Stimulated activated naive B cell treated with anti-CD40 and anti-IgM and Interleukin-4, amounts not matched to agents 10 μg/mL and 1 μg/mL and 100 μg/mL, for 72 hours (primary cell): Measurements from ENCODE around the gene SHFL.

Experiments
- ATAC-seq, 2 donors: fragments of 150-1000 bp; cut with Tn5 transposase; replicated peaks; 2 replicates each; pipeline ENCODE4 v1.10.0; 2021; ENCODE audit warnings: moderate library complexity in 1 of 2
- DNase-seq: peaks from one replicate; pipeline ENCODE4 v3.0.0; 2021
- H3K27ac Mint-ChIP-seq: one replicate; pipeline ENCODE4 v1.8.0; 2022; ENCODE audit warnings: mild to moderate bottlenecking, mixed read lengths
- H3K27me3 Mint-ChIP-seq, 2 donors: one replicate each; pipeline ENCODE4 v1.8.0; 2022; ENCODE audit warnings: mixed read lengths in 2 of 2
- H3K36me3 Mint-ChIP-seq, 2 donors: one replicate each; pipeline ENCODE4 v1.8.0; 2022; ENCODE audit warnings: mixed read lengths in 2 of 2, mild to moderate bottlenecking in 1 of 2
- H3K4me1 Mint-ChIP-seq, 2 donors: one replicate each; pipeline ENCODE4 v1.8.0; 2022; ENCODE audit warnings: mixed read lengths in 2 of 2, mild to moderate bottlenecking in 1 of 2
- H3K4me3 Mint-ChIP-seq, 2 donors: one replicate each; pipeline ENCODE4 v1.8.0; 2022; ENCODE audit warnings: mild to moderate bottlenecking in 2 of 2, mixed read lengths in 2 of 2, moderate library complexity in 1 of 2
- H3K9me3 Mint-ChIP-seq, 2 donors: one replicate each; pipeline ENCODE4 v1.8.0; 2022; ENCODE audit warnings: mixed read lengths in 2 of 2, mild to moderate bottlenecking in 1 of 2

Gene SHFL

GRCh38 chr19:10074153-10074552, 12.0 kb upstream of the SHFL start:
- Mint-ChIP-seq H3K27me3 (peaks cover 15 to 38% of the 10 kb centered on the region in 2 donors), H3K9me3 (peaks cover 11 to 14% of the 10 kb centered on the region in 2 donors), H3K27ac (no peak overlapping the region), H3K36me3 (peaks cover 3 to 6% of the 10 kb centered on the region in 2 donors), H3K4me1 (peaks cover 0 to 3% of the 10 kb centered on the region in 2 donors), H3K4me3 (no peak overlapping the region)
- ATAC-seq (peak; percentile 38 to 52), DNase-seq (no peak)

DNA sequence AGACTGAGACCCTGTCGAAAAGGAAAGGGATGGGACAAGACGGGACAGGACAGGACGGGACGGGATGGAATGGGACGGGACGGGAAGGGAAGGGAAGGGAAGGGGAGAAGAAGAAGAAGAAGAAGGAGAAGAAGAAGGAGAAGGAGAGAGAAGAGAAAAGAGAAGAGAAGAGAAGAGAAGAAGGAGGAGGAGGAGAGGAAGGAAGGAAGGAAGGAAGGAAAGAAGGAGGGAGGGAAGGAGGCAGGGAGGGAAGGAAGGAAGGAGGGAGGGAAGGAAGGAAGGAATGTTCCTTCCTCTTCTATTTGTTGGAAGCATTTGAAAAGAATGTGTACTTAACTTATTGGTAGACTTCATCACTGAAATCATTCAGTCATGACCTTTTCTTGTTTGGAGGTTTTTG, 9.6 kb upstream of the SHFL start:
- peaks cover 3 to 6% of the 10 kb centered on the region in 2 donors for H3K36me3 Mint-ChIP-seq
- peaks cover 0 to 3% of the 10 kb centered on the region in 2 donors for H3K4me1 Mint-ChIP-seq
- peaks cover 11 to 13% of the 10 kb centered on the region in 2 donors for H3K9me3 Mint-ChIP-seq
- no peak for DNase-seq
- no peak for ATAC-seq
- H3K27me3 Mint-ChIP-seq: peaks cover 12 to 22% of the 10 kb centered on the region in 2 donors
- no peak overlapping the region for H3K27ac Mint-ChIP-seq
- no peak overlapping the region for H3K4me3 Mint-ChIP-seq

GRCh38 chr19:10078329-10078728, 7.8 kb upstream of the SHFL start:
- Mint-ChIP-seq H3K27me3 (peaks cover 12 to 17% of the 10 kb centered on the region in 2 donors), H3K36me3 (peaks cover 3 to 4% of the 10 kb centered on the region in 2 donors), H3K9me3 (peaks cover 8 to 9% of the 10 kb centered on the region in 2 donors), H3K27ac (no peak overlapping the region), H3K4me3 (no peak overlapping the region), H3K4me1 (peaks cover 0 to 3% of the 10 kb centered on the region in 2 donors)
- ATAC-seq: no peak
- no peak for DNase-seq

- Mint-ChIP-seq H3K27me3 (peaks cover 12 to 17% of the 10 kb centered on the region in 2 donors), H3K27ac (no peak overlapping the region), H3K4me3 (no peak overlapping the region), H3K4me1 (peaks cover 0 to 3% of the 10 kb centered on the region in 2 donors), H3K36me3 (peaks cover 2 to 4% of the 10 kb centered on the region in 2 donors), H3K9me3 (peaks cover 7 to 8% of the 10 kb centered on the region in 2 donors)
- ATAC-seq: no peak
- DNase-seq: no peak
These were observed 7.1 kb upstream of the SHFL start for GRCh38 chr19:10079031-10079453.

GRCh38 chr19:10083911-10084310, 2.2 kb upstream of the SHFL start:
- Mint-ChIP-seq H3K27me3 (peaks cover 3 to 4% of the 10 kb centered on the region in 2 donors), H3K4me3 (no peak overlapping the region), H3K4me1 (peaks cover 8 to 20% of the 10 kb centered on the region in 2 donors), H3K27ac (no peak overlapping the region), H3K36me3 (peaks cover 11 to 12% of the 10 kb centered on the region in 2 donors), H3K9me3 (no peaks in the 10 kb centered on the region)
- DNase-seq: no peak
- no peak for ATAC-seq

DNA sequence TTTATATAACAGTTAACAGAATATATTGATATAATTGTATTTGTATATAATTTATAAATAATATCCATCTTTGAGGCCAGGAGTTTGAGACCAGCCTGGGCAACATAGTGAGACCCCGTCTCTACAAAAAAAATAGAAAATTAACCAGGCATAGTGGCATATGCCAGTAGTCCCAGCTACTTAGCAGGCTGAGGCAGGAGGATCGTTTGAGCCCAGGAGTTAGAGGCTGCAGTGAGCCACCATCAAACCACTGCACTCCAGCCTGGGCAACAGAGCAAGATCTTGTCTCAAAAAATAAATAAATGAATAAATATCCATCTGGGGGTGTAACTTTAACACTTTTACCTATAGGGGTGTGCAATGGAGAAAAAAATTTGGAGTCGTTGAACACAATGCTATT, 1.3 kb upstream of the SHFL start:
- no peak for DNase-seq
- peaks cover 19 to 21% of the 10 kb centered on the region in 2 donors for H3K36me3 Mint-ChIP-seq
- peak overlapping the region; percentile 51 for H3K27ac Mint-ChIP-seq
- H3K27me3 Mint-ChIP-seq: no peaks in the 10 kb centered on the region
- no peak for ATAC-seq
- H3K9me3 Mint-ChIP-seq: no peaks in the 10 kb centered on the region
- H3K4me3 Mint-ChIP-seq: no peak overlapping the region
- peaks cover 9 to 20% of the 10 kb centered on the region in 2 donors for H3K4me1 Mint-ChIP-seq

GRCh38 chr19:10086591-10087192, 575 bp downstream of the SHFL start:
- Mint-ChIP-seq H3K9me3 (peaks cover 0 to 1% of the 10 kb centered on the region in 2 donors), H3K27me3 (no peaks in the 10 kb centered on the region), H3K4me1 (peaks cover 12 to 23% of the 10 kb centered on the region in 2 donors), H3K36me3 (peaks cover 28 to 32% of the 10 kb centered on the region in 2 donors), H3K27ac (peak overlapping the region; percentile 92), H3K4me3 (peak overlapping the region; percentile 90 to 92)
- ATAC-seq: peak; percentile 33 to 38
- DNase-seq: no peak

DNA sequence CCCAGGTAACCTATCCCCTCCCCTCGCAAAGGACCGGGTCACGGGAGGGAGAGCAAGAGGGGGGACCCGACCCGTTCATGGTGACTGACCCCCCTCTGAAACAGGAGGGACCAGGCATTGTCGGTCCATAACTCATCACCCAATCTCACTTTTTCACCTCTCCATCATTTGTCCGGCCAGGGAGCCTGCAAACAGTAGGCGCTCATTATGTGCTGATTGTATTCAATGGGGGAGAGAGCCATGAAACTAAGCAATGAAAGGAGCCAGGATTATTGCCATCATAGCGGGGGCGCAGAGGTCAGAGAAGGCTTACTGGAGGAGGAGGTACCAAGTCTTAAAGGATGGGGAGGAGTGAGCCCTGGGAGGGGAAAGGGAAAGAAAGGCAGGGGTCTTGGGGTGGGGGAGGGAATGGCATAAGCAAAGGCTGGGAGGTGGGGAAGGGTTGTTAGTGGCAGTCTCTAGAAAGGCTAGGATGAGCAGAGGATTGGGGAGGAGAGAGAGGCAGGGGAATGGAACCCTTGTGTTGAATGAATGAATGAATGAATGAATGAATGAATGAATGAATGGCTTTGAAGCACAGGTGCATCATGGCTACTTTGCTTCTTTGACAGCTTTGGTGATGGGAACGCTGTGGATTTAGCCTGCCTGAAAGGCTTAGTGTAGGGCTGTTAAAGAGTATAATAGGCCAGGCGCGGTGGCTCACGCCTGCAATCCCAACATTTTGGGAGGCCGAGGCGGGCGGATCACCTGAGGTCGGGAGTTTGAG, 1.4 kb downstream of the SHFL start:
- H3K4me1 Mint-ChIP-seq: peaks cover 18 to 28% of the 10 kb centered on the region in 2 donors
- DNase-seq (no peak), ATAC-seq (no peak)
- H3K27me3 Mint-ChIP-seq: no peaks in the 10 kb centered on the region
- H3K36me3 Mint-ChIP-seq: peaks cover 34 to 37% of the 10 kb centered on the region in 2 donors
- H3K4me3 Mint-ChIP-seq: peak overlapping the region; percentile 90 to 92
- H3K27ac Mint-ChIP-seq: peak overlapping the region; percentile 92
- H3K9me3 Mint-ChIP-seq: peaks cover 0 to 1% of the 10 kb centered on the region in 2 donors

DNA sequence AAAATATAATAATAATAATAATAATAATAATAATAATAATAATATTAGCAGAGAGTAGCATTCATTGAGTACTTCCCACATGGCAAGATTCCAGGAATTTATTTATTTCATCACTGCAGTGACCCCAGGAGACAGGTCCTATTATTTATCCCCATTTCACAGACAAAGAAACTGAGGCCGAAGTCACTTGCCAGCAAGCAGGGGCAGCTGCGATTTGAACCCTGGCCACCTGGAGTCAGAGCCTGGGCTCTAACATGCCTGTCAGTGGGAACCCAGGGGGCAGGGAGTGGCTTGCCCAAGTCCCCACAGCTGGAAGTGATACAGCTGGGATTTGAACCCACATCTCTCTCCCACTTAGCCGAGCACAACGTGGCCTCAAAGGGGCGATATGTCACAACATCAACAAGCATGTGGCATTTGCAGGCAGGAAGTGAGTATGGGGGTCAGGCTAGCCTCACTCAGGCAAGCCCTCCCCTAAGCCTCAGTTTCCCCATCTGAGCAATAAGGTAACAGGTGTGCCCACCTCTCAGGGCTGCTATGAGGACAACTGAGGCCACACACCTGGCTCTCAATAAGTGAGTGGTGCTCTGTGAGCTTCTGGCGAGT, 2.9 kb downstream of the SHFL start:
- peaks cover 22 to 42% of the 10 kb centered on the region in 2 donors for H3K4me1 Mint-ChIP-seq
- H3K9me3 Mint-ChIP-seq: peaks cover 0 to 1% of the 10 kb centered on the region in 2 donors
- DNase-seq (no peak), ATAC-seq (no peak)
- peak overlapping the region; percentile 31 for H3K27ac Mint-ChIP-seq
- H3K27me3 Mint-ChIP-seq: no peaks in the 10 kb centered on the region
- H3K36me3 Mint-ChIP-seq: peaks cover 49 to 53% of the 10 kb centered on the region in 2 donors
- peak overlapping the region in 1 of 2 donors; percentile 14 for H3K4me3 Mint-ChIP-seq

DNA sequence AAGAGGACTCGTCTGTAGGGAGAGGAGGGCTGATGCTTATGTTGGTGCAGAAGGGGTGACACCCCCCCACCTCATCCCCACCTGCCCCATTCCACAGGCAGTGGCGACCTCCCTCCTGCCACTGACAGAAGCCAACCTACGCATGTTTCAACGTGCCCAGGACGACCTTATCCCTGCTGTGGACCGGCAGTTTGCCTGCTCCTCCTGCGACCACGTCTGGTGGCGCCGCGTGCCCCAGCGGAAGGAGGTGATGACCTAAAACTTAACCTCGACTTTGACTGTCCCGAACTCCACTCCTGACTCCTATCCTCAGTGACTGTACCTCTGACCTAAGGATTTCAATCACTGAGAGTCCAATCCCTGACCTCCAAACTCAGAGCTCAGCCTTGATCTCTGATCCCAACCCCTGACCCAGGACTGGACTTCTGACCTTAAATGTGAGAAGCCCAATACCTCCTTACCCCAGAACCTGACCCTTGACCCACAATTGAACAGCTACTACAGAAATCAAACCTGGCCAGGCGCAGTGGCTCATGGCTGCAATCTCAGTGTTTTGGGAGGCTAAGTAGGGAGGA, 3.8 kb downstream of the SHFL start:
- no peaks in the 10 kb centered on the region for H3K27me3 Mint-ChIP-seq
- H3K27ac Mint-ChIP-seq: peak overlapping the region; percentile 49
- DNase-seq (no peak), ATAC-seq (no peak)
- peaks cover 0 to 4% of the 10 kb centered on the region in 2 donors for H3K9me3 Mint-ChIP-seq
- peaks cover 57 to 61% of the 10 kb centered on the region in 2 donors for H3K36me3 Mint-ChIP-seq
- H3K4me1 Mint-ChIP-seq: peaks cover 22 to 47% of the 10 kb centered on the region in 2 donors
- no peak overlapping the region for H3K4me3 Mint-ChIP-seq

GRCh38 chr19:10091370-10091687, 5.2 kb downstream of the SHFL start:
- no peak overlapping the region for H3K4me3 Mint-ChIP-seq

DNA sequence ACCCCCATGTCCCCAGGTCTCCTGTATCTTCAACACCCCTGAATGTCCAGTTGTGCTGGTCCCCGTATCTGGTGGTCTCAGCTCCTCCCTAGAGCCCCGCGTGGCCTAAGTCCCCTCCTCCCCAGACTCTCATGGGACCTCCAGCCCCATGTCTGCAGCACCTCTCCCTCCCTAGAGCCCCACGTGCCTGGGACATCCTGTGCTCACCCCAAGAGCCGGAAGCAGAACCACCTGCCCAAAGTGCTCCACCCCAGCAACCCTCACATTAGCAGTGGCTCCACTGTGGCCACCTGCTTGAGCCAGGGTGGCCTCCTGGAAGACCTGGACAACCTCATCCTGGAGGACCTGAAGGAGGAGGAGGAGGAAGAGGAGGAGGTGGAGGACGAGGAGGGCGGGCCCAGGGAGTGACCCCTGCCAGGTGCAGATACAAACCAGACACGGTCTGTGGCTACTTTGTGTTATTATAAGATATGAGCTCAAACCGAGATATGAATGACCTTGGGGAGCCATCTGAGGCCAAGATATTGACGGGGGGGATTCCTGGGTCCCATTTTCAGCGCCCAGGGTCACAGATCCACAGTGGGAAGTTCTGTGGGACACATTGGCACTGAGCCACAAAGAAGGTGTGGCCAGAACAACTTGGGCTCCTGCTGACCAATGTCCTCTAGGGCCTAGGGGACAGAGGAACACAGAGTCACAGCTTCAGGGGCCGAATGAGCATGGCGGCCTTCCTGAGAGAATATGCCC, 6.0 kb downstream of the SHFL start:
- no peak for ATAC-seq
- H3K4me3 Mint-ChIP-seq: peak overlapping the region; percentile 8 to 28
- H3K4me1 Mint-ChIP-seq: peaks cover 21 to 44% of the 10 kb centered on the region in 2 donors

More at GRCh38 chr19:10091370-10091687, 5.2 kb downstream of the SHFL start:
- ATAC-seq (no peak), DNase-seq (no peak)
- Mint-ChIP-seq H3K27me3 (no peaks in the 10 kb centered on the region), H3K9me3 (peaks cover 0 to 4% of the 10 kb centered on the region in 2 donors), H3K4me1 (peaks cover 22 to 43% of the 10 kb centered on the region in 2 donors), H3K27ac (peak overlapping the region; percentile 83), H3K36me3 (peaks cover 61 to 62% of the 10 kb centered on the region in 2 donors)

DNA sequence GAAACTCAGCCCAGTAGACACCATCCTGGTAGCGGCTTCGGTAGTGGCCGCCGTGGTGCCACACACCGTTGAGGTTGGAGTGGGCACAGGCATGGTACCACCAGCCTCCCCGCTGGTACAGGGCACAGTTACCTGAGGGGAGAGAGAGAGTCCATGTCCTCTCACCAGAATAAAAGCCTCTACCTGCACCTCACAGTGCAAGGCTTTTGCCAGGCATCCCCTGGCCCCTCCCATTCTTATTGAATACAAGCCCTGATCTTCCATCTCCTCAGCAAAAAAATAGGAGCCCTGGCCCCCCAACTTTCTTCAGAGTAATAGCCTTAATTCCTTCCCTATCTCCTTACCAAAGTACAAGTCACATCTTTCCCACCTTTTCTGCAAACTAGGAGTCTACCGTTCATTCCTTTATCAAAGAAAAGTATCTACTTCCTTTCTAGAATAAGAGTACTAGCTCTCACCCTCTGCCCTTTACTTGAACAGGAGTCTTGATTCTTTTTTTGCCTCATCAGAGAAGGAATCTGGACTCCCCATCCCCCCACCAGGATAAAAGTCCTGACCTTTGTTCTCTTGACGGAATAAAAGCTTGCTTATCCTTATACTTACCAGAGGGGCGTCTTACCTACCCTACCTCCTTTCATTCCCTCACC, 6.7 kb downstream of the SHFL start:
- Mint-ChIP-seq H3K27ac (peak overlapping the region; percentile 53), H3K4me1 (peaks cover 14 to 41% of the 10 kb centered on the region in 2 donors), H3K36me3 (peaks cover 52 to 57% of the 10 kb centered on the region in 2 donors), H3K27me3 (no peaks in the 10 kb centered on the region), H3K9me3 (peaks cover 0 to 4% of the 10 kb centered on the region in 2 donors), H3K4me3 (no peak overlapping the region)
- no peak for DNase-seq
- no peak for ATAC-seq

More for the DNA sequence above, 6.0 kb downstream of the SHFL start:
- Mint-ChIP-seq H3K27ac (peak overlapping the region; percentile 83), H3K36me3 (peaks cover 59% of the 10 kb centered on the region in 2 donors), H3K27me3 (no peaks in the 10 kb centered on the region), H3K9me3 (peaks cover 0 to 4% of the 10 kb centered on the region in 2 donors)
- no peak for DNase-seq
